Skeletal muscle tissue (tissue), 5 donors: ENCODE measurements around the gene SYNGR2. TPM values are rescaled to one million over a fixed set of nuclear protein-coding genes. Genes with fewer than 3 reads are reported as not detected.

ENCODE experiments used
- H3K27ac ChIP-seq: one replicate; pipeline ENCODE4 v1.7.0; 2013; ENCODE audit warnings: mild to moderate bottlenecking, low read depth, low read length, inconsistent platforms
- H3K27me3 ChIP-seq, 3 donors: one replicate each; pipeline ENCODE4 v1.7.0; 2013; ENCODE audit warnings: low read length in 3 of 3; ENCODE audit not compliant: control insufficient read depth in 3 of 3, insufficient read depth in 3 of 3
- H3K36me3 ChIP-seq, 3 donors: one replicate each; pipeline ENCODE4 v1.7.0; 2013; ENCODE audit warnings: low read length in 3 of 3; ENCODE audit not compliant: control insufficient read depth in 3 of 3, insufficient read depth in 3 of 3
- H3K4me1 ChIP-seq, 3 donors: one replicate each; pipeline ENCODE4 v1.7.0; 2013; ENCODE audit warnings: low read length in 3 of 3, mild to moderate bottlenecking in 3 of 3; ENCODE audit not compliant: control insufficient read depth in 3 of 3, insufficient read depth in 3 of 3
- H3K4me3 ChIP-seq, 3 donors: one replicate each; pipeline ENCODE4 v1.7.0; 2013; ENCODE audit warnings: low read length in 3 of 3
- H3K9ac ChIP-seq, 3 donors: one replicate each; pipeline ENCODE4 v1.7.0; 2013; ENCODE audit warnings: low read length in 3 of 3, mild to moderate bottlenecking in 3 of 3, moderate library complexity in 2 of 3, low read depth in 1 of 3
- H3K9me3 ChIP-seq, 3 donors: one replicate each; pipeline ENCODE4 v1.7.0; 2013; ENCODE audit warnings: low read length in 3 of 3; ENCODE audit not compliant: control insufficient read depth in 3 of 3
- small RNA-seq: library from RNA; depleted of rRNA; stranded (forward); fragments of <200 nt; gene quantifications from one replicate; pipeline ENCODE3, GENCODE V24; 2014
- total RNA-seq: library from RNA; depleted of rRNA; stranded (reverse); fragments of >200 nt; gene quantifications from one replicate; pipeline ENCODE4 v1.2.3, GENCODE V29; 2014
- donor health status: Osteomylitis.

Gene SYNGR2
- total RNA-seq, 1 donor from 2014 or later = 34.4 TPM

GRCh38 chr17:78219396-78220150 is 51.2 kb downstream of the SYNGR2 start:
- no peak overlapping the region for H3K9ac ChIP-seq
- peaks cover 0 to 7% (median 0%) of the 10 kb centered on the region in 3 donors for H3K27me3 ChIP-seq
- no peaks in the 10 kb centered on the region for H3K36me3 ChIP-seq
- H3K9me3 ChIP-seq = no peaks in the 10 kb centered on the region
- no peak overlapping the region for H3K27ac ChIP-seq
- H3K4me3 ChIP-seq = no peak overlapping the region
- peaks cover 4 to 7% (median 5%) of the 10 kb centered on the region in 3 donors for H3K4me1 ChIP-seq

Small RNA genes lying within 50 kb of the gene (small RNA-seq; reads per million reads assigned to genes)
- gene AC087645.1 = not detected

Other genes starting within 250 kb of the SYNGR2 start
- gene TNRC6C, start 209.9 kb upstream of the SYNGR2 start, total RNA-seq = 12.5 TPM
- gene TMC6, start 39.8 kb upstream of the SYNGR2 start, total RNA-seq = 15.7 TPM
- 7.8 TPM for gene TMC8, start 37.8 kb upstream of the SYNGR2 start, total RNA-seq
- 0.52 TPM for gene C17orf99, start 22.2 kb upstream of the SYNGR2 start, total RNA-seq
- gene TK1, start 18.5 kb downstream of the SYNGR2 start, total RNA-seq = 12.0 TPM
- 23.0 TPM for gene AFMID, start 18.8 kb downstream of the SYNGR2 start, total RNA-seq
- gene BIRC5, start 45.7 kb downstream of the SYNGR2 start, total RNA-seq = 11.0 TPM
- gene TMEM235, start 63.0 kb downstream of the SYNGR2 start, total RNA-seq = not detected
- 15.7 TPM for gene SOCS3, start 191.5 kb downstream of the SYNGR2 start, total RNA-seq
- 15.1 TPM for gene PGS1, start 210.1 kb downstream of the SYNGR2 start, total RNA-seq